GM12878 (cell line): ENCODE measurements around the gene RND2. TPM values are rescaled to one million over a fixed set of nuclear protein-coding genes. Genes with fewer than 3 reads are reported as not detected.

ENCODE experiments used
- ATF2 ChIP-seq: IDR thresholded peaks from 2 replicates; pipeline ENCODE4 v1.6.1; 2012; ENCODE audit warnings: low read length, inconsistent platforms
- ATF3 ChIP-seq: IDR thresholded peaks from 2 replicates; pipeline ENCODE4 v1.6.1; 2011; ENCODE audit warnings: low read depth, mild to moderate bottlenecking, low read length, moderate library complexity, borderline replicate concordance; ENCODE audit errors: extremely low read depth
- CHD2 ChIP-seq: IDR thresholded peaks from 2 replicates; pipeline ENCODE4 v1.6.1; 2011; ENCODE audit warnings: low read depth, low read length, improper control_type of control experiment, borderline replicate concordance
- CREM ChIP-seq: IDR thresholded peaks from 2 replicates; pipeline ENCODE4 v1.6.1; 2014; ENCODE audit warnings: antibody characterized with exemption, low read depth
- MXI1 ChIP-seq: fragments of 150-350 bp; IDR thresholded peaks from 2 replicates; pipeline ENCODE4 v1.6.1; 2011; ENCODE audit warnings: low read depth, mild to moderate bottlenecking, inconsistent platforms, low read length, improper control_type of control experiment
- RAD51 ChIP-seq: fragments of 450-650 bp; IDR thresholded peaks from 2 replicates; pipeline ENCODE4 v1.6.1; 2016; ENCODE audit warnings: moderate library complexity, mild to moderate bottlenecking, inconsistent platforms
- ZBTB11 ChIP-seq: fragments of 450-650 bp; formaldehyde crosslinking; IDR thresholded peaks from 2 replicates; pipeline ENCODE4 v1.5.0; 2022; ENCODE audit warnings: mild to moderate bottlenecking, missing genetic modification characterization
- polyA plus RNA-seq, 11 experiments: library from polyadenylated mRNA; depleted of rRNA in 4 of 11; unstranded in 6 of 11; stranded (reverse) in 5 of 11; fragments of >200 nt; fragmentation: Nextera tagmentation in 4 of 11; fragmentation: Illumina TruSeq in 1 of 11; extraction: Ambion mirVana in 4 of 11; extraction: Trizol in 1 of 11; gene quantifications; 1 replicate in 1 of 11; 2 replicates in 10 of 11; pipeline versions ENCODE4 v1.2.1 to v1.2.3, GENCODE V29; 2011 to 2016; ENCODE audit warnings: inconsistent platforms in 2 of 11, missing spikeins in 2 of 11, low read depth in 1 of 11
- total RNA-seq, 4 experiments: library from RNA; depleted of rRNA in 3 of 4; stranded (reverse); fragments of >200 nt in 3 of 4; fragmentation: Illumina TruSeq in 1 of 4; extraction: Trizol in 1 of 4; gene quantifications; 2 replicates each; pipeline versions ENCODE4 v1.2.1 to v1.2.3, GENCODE V29; 2013 to 2021
- TF ChIP-seq, protein P1 (sequence below): fragments of 450-650 bp; formaldehyde crosslinking; IDR thresholded peaks from 2 replicates; pipeline ENCODE4 v1.4.0; 2020; ENCODE audit warnings: mild to moderate bottlenecking, moderate library complexity
- TF ChIP-seq, protein P2 (sequence below): fragments of 450-650 bp; IDR thresholded peaks from 2 replicates; pipeline ENCODE4 v1.6.1; 2017; ENCODE audit warnings: borderline replicate concordance

Gene RND2
- total and polyA plus RNA-seq, 10 of the 15 experiments (the other 5 are each of a cell fraction or from before 2014, with no cell fraction given), result 0.01 to 0.05 (median 0.03) TPM; not detected in 6

GRCh38 chr17:42997984-42998938 lies 26.8 kb upstream of the RND2 start, which contains the start of gene RPL27 (continued):
- TF ChIP-seq, protein P1, sequence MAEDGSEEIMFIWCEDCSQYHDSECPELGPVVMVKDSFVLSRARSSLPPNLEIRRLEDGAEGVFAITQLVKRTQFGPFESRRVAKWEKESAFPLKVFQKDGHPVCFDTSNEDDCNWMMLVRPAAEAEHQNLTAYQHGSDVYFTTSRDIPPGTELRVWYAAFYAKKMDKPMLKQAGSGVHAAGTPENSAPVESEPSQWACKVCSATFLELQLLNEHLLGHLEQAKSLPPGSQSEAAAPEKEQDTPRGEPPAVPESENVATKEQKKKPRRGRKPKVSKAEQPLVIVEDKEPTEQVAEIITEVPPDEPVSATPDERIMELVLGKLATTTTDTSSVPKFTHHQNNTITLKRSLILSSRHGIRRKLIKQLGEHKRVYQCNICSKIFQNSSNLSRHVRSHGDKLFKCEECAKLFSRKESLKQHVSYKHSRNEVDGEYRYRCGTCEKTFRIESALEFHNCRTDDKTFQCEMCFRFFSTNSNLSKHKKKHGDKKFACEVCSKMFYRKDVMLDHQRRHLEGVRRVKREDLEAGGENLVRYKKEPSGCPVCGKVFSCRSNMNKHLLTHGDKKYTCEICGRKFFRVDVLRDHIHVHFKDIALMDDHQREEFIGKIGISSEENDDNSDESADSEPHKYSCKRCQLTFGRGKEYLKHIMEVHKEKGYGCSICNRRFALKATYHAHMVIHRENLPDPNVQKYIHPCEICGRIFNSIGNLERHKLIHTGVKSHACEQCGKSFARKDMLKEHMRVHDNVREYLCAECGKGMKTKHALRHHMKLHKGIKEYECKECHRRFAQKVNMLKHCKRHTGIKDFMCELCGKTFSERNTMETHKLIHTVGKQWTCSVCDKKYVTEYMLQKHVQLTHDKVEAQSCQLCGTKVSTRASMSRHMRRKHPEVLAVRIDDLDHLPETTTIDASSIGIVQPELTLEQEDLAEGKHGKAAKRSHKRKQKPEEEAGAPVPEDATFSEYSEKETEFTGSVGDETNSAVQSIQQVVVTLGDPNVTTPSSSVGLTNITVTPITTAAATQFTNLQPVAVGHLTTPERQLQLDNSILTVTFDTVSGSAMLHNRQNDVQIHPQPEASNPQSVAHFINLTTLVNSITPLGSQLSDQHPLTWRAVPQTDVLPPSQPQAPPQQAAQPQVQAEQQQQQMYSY (CRISPR knock-in tag), result no peak
- TF ChIP-seq CHD2 (peak; percentile 91), ZBTB11 (CRISPR knock-in tag) (no peak), CREM (peak; percentile 97), RAD51 (peak; percentile 85), MXI1 (peak; percentile 98), ATF3 (peak; percentile 72; the same call in 1 of the 2 replicates), ATF2 (peak; percentile 79)
- TF ChIP-seq, protein P2, sequence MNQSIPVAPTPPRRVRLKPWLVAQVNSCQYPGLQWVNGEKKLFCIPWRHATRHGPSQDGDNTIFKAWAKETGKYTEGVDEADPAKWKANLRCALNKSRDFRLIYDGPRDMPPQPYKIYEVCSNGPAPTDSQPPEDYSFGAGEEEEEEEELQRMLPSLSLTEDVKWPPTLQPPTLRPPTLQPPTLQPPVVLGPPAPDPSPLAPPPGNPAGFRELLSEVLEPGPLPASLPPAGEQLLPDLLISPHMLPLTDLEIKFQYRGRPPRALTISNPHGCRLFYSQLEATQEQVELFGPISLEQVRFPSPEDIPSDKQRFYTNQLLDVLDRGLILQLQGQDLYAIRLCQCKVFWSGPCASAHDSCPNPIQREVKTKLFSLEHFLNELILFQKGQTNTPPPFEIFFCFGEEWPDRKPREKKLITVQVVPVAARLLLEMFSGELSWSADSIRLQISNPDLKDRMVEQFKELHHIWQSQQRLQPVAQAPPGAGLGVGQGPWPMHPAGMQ, result no peak
